A549 treated with dexamethasone at 1 μM for 4 hours (cell line): ENCODE measurements around the gene PFN2. TPM values are rescaled to one million over a fixed set of nuclear protein-coding genes. Genes with fewer than 3 reads are reported as not detected.

Source experiments
- total RNA-seq: library from RNA; stranded (reverse); fragments of 200-300 nt; extraction: Qiagen RNA extraction; gene quantifications from 5 replicates; pipeline ENCODE4 v1.2.3, GENCODE V29; 2022

The PFN2 gene
- total RNA-seq, result 151 to 178 TPM (median 168 TPM) in 5 replicates

GRCh38 chr3:149970716-149971402 lies at the start of gene PFN2:
Gene PFN2 (minus strand): TSS chr3:149970895. CDS start chr3:149970856, 39 bp downstream.

Other genes starting within 250 kb of the PFN2 start
- gene COMMD2, start 218.4 kb downstream of the PFN2 start, total RNA-seq, result 30.5 to 36.1 TPM (median 34.4 TPM) in 5 replicates
- gene ANKUB1, start 178.3 kb downstream of the PFN2 start, total RNA-seq, result not detected in 5 replicates
- 34.3 to 48.9 TPM (median 38.8 TPM) in 5 replicates for gene RNF13, start 157.7 kb downstream of the PFN2 start, total RNA-seq